ENCODE measurements around the gene CHPF. TPM values are rescaled to one million over a fixed set of nuclear protein-coding genes. Genes with fewer than 3 reads are reported as not detected.

The CHPF gene
- total and polyA plus RNA-seq, 2 donors (not counting 3 experiments of a cell fraction or from before 2014, with no cell fraction given): 0.24 to 0.32 TPM

- no peak overlapping the region for H3K4me2 ChIP-seq (ENCODE audit: insufficient read depth, low read length)
- H3K4me1 ChIP-seq (ENCODE audit: control insufficient read depth, extremely low read depth, insufficient read depth, low read length): peaks cover 5% of the 10 kb centered on the region
- BruUV-seq (replicated peaks): no TSS peak
- no peak overlapping the region for H3K4me3 ChIP-seq (replicated peaks in 1 of 3; ENCODE audit: insufficient read depth in 1 of 3, low read depth in 1 of 3, low read length in 3 of 3)
- no peak overlapping the region for H3K9ac ChIP-seq (replicated peaks; ENCODE audit: extremely low read depth, insufficient read depth, low read length)
- no peaks in the 10 kb centered on the region for H4K20me1 ChIP-seq (replicated peaks; ENCODE audit: control insufficient read depth, extremely low read depth, insufficient read depth, low read length)
- no peak overlapping the region for H3K27ac ChIP-seq (ENCODE audit: insufficient read depth, low read depth, low read length)
- dilution Hi-C loops (cut with MboI; ENCODE audit: extremely low pct_ligation_motif_present, low sequenced_read_pairs): no loop called here
- peaks cover 33 to 36% of the 10 kb centered on the region in 2 experiments for H3K27me3 ChIP-seq (ENCODE audit: control insufficient read depth in 2 of 2, insufficient read depth in 2 of 2, low read length in 2 of 2)
- CTCF ChIA-PET: interaction anchor here (1.3 to 19.9 kb wide), 5 partner anchors 9 to 90 kb away, joined by 3 to 731 read pairs (median 7); no protein-coding TSS in a partner anchor
- POLR2A ChIA-PET: no interaction called here
- no peaks in the 10 kb centered on the region for H3K79me2 ChIP-seq (ENCODE audit: control insufficient read depth, insufficient read depth, low read length)
- TF ChIP-seq, protein P1, sequence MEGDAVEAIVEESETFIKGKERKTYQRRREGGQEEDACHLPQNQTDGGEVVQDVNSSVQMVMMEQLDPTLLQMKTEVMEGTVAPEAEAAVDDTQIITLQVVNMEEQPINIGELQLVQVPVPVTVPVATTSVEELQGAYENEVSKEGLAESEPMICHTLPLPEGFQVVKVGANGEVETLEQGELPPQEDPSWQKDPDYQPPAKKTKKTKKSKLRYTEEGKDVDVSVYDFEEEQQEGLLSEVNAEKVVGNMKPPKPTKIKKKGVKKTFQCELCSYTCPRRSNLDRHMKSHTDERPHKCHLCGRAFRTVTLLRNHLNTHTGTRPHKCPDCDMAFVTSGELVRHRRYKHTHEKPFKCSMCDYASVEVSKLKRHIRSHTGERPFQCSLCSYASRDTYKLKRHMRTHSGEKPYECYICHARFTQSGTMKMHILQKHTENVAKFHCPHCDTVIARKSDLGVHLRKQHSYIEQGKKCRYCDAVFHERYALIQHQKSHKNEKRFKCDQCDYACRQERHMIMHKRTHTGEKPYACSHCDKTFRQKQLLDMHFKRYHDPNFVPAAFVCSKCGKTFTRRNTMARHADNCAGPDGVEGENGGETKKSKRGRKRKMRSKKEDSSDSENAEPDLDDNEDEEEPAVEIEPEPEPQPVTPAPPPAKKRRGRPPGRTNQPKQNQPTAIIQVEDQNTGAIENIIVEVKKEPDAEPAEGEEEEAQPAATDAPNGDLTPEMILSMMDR (IDR thresholded peaks at IDR 0.05; ENCODE audit: extremely low read depth in 1 of 2, insufficient read depth in 1 of 2, low read depth in 1 of 2, low read length in 2 of 2): no peak
- H2AFZ ChIP-seq (ENCODE audit: low read depth, low read length): no peak overlapping the region
- FAIRE-seq (no peak), DNase-seq (ENCODE audit: low read depth, low spot score) (no peak)
- intact Hi-C loops (cut with micrococcal nuclease): no loop called here
- H3K36me3 ChIP-seq (ENCODE audit: control insufficient read depth in 2 of 2, extremely low read depth in 1 of 2, insufficient read depth in 2 of 2, low read length in 2 of 2): no peaks in the 10 kb centered on the region
- no peaks in the 10 kb centered on the region for H3K9me1 ChIP-seq (replicated peaks; ENCODE audit: control insufficient read depth, extremely low read depth, insufficient read depth, low read length)
- H3K9me3 ChIP-seq (replicated peaks; ENCODE audit: control insufficient read depth, insufficient read depth, low read length): no peaks in the 10 kb centered on the region
Measured at GRCh38 chr2:219493086-219493485, 50.5 kb downstream of the CHPF start.

GRCh38 chr2:219492575-219492974, 51.0 kb downstream of the CHPF start:
- no peaks in the 10 kb centered on the region for H3K9me3 ChIP-seq (replicated peaks; ENCODE audit: control insufficient read depth, insufficient read depth, low read length)
- no TSS peak for BruUV-seq (replicated peaks)
- no peaks in the 10 kb centered on the region for H3K79me2 ChIP-seq (ENCODE audit: control insufficient read depth, insufficient read depth, low read length)
- no peaks in the 10 kb centered on the region for H3K36me3 ChIP-seq (ENCODE audit: control insufficient read depth in 2 of 2, extremely low read depth in 1 of 2, insufficient read depth in 2 of 2, low read length in 2 of 2)
- FAIRE-seq (no peak), DNase-seq (ENCODE audit: low read depth, low spot score) (no peak)
- intact Hi-C loops (cut with micrococcal nuclease) (no loop called here), dilution Hi-C loops (cut with MboI; ENCODE audit: extremely low pct_ligation_motif_present, low sequenced_read_pairs) (no loop called here)
- H3K27me3 ChIP-seq (ENCODE audit: control insufficient read depth in 2 of 2, insufficient read depth in 2 of 2, low read length in 2 of 2): peaks cover 33 to 37% of the 10 kb centered on the region in 2 experiments
- no peak overlapping the region for H3K9ac ChIP-seq (replicated peaks; ENCODE audit: extremely low read depth, insufficient read depth, low read length)
- ChIA-PET POLR2A (no interaction called here), CTCF (interaction anchor here (0.9 to 19.9 kb wide), 6 partner anchors 8 to 90 kb away, joined by 3 to 731 read pairs (median 6); partner anchors contain the start of genes CHPF and TMEM198)
- no peaks in the 10 kb centered on the region for H4K20me1 ChIP-seq (replicated peaks; ENCODE audit: control insufficient read depth, extremely low read depth, insufficient read depth, low read length)
- no peak overlapping the region for H3K4me3 ChIP-seq (replicated peaks in 1 of 3; ENCODE audit: insufficient read depth in 1 of 3, low read depth in 1 of 3, low read length in 3 of 3)
- no peak overlapping the region for H2AFZ ChIP-seq (ENCODE audit: low read depth, low read length)
- H3K9me1 ChIP-seq (replicated peaks; ENCODE audit: control insufficient read depth, extremely low read depth, insufficient read depth, low read length): no peaks in the 10 kb centered on the region
- H3K27ac ChIP-seq (ENCODE audit: insufficient read depth, low read depth, low read length): no peak overlapping the region
- peaks cover 4% of the 10 kb centered on the region for H3K4me1 ChIP-seq (ENCODE audit: control insufficient read depth, extremely low read depth, insufficient read depth, low read length)
- H3K4me2 ChIP-seq (ENCODE audit: insufficient read depth, low read length): no peak overlapping the region
- TF ChIP-seq JUN (IDR thresholded peaks at IDR 0.05; ENCODE audit: borderline replicate concordance, insufficient read depth, insufficient read length, low read depth) (no peak), FOS (IDR thresholded peaks at IDR 0.05; ENCODE audit: borderline replicate concordance, insufficient read depth, low read length) (no peak), GATA2 (IDR thresholded peaks at IDR 0.05; ENCODE audit: insufficient read depth, insufficient read length, low read depth, low read length) (no peak), POLR2AphosphoS5 (IDR thresholded peaks at IDR 0.05; ENCODE audit: insufficient read depth, low read depth, low read length) (no peak), MYC (IDR thresholded peaks at IDR 0.05; ENCODE audit: low read depth, low read length) (no peak), EZH2 (IDR thresholded peaks at IDR 0.05; ENCODE audit: borderline replicate concordance, low read depth, low read length, severe bottlenecking) (no peak), POLR2A (IDR thresholded peaks at IDR 0.05; ENCODE audit: low read depth, low read length) (no peak)
- TF ChIP-seq, protein P1 (IDR thresholded peaks at IDR 0.05; ENCODE audit: extremely low read depth in 1 of 2, insufficient read depth in 1 of 2, low read depth in 1 of 2, low read length in 2 of 2): no peak
- TF ChIP-seq, protein P2, sequence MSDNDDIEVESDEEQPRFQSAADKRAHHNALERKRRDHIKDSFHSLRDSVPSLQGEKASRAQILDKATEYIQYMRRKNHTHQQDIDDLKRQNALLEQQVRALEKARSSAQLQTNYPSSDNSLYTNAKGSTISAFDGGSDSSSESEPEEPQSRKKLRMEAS (IDR thresholded peaks at IDR 0.05; ENCODE audit: insufficient read depth, insufficient read length): no peak
